ENCODE measurements around the gene TMC1. TPM values are rescaled to one million over a fixed set of nuclear protein-coding genes. Genes with fewer than 3 reads are reported as not detected.
"Not testable (repeated sequence)": the region's sequence is repeated elsewhere in the genome, so short reads cannot be mapped to it uniquely, and the experiment has no call there.

Gene TMC1
- total RNA-seq, 1 experiment from 2014 or later, result not detected

DNA sequence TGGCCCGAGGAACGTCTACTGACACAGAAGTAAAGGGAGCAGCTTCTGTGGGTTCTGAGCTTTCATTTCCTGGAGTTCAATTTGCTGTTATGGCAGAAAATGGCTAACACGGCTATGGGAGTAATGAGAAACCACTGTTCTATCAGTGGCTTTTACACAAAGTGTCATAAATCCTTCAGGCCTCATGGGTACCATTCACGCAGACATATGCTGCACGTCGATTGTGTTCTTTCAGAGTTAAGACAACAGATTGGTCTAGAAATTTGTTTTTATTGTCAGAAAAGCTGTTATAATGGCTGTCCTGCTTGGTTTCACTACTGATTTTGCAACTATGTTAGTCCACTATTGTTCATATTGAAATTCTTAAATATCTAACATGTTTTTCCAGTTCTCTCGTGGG lies 296.0 kb downstream of the TMC1 start:
- no peak for DNase-seq (ENCODE audit: low read depth)

DNA sequence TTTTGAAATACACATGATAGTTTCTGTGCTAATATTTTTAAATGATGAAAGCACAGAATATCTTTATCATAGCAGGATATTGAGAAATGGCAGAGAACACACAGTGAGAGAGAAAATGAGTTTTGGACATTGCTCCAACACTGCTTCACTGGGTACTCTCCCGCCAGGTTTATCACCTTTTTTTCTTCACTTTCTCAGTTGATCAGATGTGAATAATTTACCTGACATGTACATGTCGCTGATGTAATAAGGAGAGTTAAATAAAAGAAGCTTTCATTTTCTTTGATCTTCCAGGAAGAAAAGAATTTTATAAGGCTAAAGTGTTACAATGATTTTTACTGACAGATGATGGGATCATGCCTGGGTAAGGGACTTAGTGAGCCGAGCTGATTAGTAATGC lies 297.0 kb downstream of the TMC1 start:
- DNase-seq (ENCODE audit: low read depth), result no peak

DNA sequence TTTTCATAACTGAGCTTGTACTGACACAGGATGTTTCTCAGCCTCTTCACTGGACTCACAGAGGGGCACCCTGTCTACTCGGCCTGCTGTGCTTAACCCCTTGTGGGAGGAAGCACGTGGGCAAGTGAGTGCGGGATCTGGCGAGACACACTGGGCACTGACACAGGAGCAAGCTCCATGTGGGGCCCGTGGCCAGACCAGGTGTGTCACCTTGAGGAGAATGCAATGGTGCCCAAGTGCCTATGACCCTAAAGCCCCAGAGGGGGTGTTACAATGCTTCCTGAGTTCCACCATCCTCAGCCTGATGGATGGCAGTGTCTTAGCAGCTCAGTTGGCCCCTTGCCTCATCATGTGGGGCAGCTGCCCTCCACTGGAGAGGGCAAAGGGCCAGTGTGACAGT lies 302.6 kb downstream of the TMC1 start:
- no peak for DNase-seq (ENCODE audit: low read depth)

DNA sequence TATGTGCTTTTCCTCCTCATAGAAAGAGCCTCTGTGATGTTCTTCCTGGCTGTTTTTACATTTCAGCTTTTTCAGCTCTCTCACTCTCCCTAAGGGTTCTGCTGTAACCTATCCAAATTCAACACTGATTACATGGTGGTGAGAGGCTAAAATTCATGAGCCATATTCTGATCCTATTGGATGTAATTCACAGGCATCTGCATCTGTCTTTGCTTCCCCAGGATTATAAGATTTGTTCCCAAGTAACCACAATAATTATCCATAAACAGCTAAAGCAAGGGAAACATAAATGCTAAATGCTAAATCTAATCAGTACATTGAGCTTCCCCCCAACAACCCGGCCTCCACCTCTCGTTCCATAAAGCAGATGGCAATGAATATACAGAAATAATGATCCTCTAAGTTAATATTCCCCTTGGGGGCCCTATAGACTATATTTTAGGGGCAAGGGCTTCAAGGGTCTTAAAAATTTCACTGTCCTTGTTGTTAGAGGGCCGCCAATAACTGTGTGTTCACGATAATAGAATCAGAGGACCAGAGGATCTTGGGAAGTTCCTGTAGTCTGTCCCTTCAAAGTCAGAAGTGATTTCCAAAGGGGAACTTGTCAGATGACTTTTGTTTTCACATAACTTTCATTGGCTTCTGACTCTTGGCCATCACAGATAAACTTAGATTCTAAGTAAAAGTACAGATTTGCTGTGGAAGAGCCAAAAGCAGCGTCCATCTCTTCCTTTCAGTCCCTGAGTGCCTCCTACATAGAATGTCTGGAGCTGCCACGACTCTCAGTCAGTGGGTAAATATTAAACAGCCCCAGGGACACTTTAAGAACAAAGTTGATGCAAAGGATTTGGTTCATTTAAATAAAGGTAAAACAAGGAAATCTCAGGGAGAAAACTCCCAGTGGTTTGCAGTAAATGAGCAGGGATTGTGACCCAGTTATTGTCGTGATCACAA lies 305.9 kb downstream of the TMC1 start:
- DNase-seq (ENCODE audit: low read depth), result no peak

DNA sequence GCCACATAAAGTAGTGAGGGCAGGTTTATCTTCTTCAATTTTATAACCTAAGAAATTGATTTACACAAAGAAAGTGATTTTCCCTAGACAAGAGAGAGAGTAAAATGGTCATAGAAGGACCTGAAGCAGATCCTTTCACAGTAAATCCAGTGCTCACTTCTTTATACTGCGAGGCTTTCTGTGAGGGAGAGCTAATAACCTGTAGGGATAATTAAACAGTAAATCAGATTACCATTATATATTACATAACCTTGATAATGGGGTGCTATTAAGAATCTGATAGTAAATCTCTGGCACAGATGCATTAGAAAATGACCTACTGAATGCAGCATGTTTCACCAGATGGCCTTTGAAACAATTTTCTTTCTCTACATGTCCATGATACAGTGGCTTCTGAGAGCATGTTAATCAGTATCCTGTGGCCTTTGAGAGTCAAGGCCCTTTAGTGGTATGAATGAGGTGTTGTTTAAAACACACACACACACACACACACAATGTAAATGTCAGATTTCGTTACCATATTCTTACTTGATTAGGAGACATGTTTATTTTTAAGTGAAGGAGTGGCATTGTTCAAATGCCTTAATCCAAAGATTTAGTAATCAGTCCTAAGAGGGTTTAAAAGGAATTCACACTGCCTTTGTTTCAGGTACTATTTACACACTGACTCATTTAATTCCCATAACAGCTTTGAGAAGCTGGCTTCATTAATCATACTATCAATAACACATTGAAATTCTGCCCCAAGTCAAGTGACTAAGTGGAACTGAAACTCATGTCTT lies 306.7 kb downstream of the TMC1 start:
- DNase-seq (ENCODE audit: low read depth), result peak; percentile 29

DNA sequence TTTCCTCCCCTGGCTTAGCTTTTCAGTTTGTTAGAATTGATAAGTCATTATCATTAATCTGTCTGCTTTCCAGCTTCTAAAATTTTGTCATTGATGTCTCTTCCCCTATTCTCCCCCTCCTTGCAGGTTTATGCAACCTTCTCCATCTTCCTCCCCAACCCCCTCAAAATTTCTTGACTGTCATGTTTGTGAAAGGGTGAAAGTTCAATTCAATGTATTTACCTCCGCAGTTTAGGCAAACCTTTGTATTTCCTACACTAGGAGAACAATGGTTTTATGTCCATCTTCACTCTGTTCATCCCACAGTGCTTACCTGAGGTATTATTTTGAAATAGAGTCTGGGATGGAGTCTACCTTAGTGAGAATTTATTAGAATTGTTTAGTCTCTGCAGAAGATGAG lies 313.6 kb downstream of the TMC1 start:
- no peak for DNase-seq (ENCODE audit: low read depth)

DNA sequence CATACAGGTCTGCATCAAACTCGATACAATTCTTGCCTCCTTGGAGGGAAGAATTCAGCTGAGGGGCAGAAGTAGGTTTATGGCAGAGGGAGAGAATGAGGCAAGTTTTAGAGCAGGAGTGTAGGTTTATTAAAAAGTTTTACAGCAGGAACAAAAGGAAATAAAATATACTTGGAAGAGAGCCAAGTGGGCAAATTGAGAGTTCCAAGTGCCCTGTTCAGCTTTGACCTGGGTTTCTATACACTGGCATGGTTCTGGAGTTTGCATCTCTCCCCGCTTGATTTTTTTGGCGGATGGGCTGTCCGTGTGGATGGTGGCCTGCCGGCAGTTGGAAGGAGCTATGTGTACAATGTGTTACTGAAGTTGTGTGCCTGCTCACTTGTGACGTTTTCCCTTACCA lies 315.4 kb downstream of the TMC1 start:
- no peak for DNase-seq (ENCODE audit: low read depth)

DNA sequence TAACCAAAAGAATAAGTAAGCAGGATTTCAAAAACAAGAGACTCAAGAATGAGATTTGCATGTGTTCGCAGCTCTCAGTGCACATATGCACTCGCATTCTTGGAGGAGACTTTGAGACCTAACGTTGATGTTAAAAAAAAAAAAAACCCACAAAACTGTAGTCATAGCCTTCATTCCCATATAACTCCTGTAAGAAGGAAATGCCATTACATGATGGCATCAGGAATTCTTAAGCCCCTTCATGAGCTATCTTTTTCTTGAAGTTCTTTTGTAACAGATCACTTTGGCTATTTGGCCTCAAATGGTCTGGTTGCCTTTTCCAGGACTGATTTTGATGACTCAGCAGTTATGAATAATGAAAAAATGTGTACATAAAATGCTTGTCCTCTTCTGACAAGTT lies 317.7 kb downstream of the TMC1 start:
- DNase-seq (ENCODE audit: low read depth), result no peak

DNA sequence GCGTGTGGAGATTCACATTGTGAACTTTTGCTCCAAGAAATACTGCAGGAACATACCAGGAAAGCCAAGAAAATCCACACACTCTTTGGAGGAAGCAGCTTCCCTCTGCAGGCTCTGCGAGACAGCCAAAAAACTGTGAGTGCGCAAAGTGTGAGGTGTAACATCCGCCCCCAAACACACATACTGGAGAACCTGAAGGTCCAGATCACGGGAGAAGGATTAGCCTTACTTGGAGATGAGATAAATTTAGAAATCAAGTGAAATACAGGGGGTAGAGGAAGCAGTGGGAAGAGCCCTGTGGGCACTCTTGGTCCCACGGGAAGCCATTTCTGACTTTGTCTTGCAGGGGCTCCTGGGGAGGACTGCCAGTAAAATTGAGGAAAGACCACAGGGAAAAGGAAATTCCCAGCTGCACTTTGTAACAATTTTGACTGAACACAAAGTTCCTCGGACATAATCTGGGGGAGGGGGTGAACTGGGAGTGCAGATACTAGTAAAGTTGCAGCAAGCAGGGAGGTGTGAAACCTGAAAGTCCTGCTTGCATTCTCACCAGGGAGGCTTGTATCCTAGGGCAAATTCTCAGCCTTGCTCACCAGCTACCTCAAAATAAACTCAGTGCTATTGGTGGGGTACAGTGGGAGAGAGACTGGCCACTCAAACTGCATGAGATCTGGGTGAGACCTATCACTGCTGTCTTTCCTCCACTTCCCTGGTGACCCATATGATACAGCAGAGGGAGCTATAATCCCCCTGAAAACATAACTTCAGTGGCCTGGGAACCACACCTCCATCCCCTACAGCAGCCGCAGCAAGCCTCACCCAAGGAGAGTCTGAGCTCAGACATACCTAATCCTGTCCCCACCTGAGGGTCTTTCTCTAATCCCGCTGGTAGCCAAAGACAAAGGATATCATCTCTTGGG lies 322.4 kb downstream of the TMC1 start:
- DNase-seq (ENCODE audit: low read depth), result no peak

DNA sequence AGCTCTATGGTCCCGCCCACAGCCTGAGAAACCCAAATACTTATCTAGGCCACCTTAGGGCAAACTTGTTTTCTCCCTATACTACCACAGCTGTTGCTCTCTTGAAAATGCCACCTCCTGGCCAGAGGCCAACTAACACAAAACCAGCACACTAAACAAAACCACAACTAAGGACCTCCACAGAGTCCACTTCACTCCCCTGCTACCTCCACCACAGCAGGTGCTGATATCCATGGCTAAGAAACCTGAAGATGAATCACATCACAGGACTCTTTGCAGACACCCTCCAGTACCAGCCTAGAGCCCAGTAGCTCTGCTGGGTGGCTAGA lies 323.0 kb downstream of the TMC1 start:
- no peak for DNase-seq (ENCODE audit: low read depth)

DNA sequence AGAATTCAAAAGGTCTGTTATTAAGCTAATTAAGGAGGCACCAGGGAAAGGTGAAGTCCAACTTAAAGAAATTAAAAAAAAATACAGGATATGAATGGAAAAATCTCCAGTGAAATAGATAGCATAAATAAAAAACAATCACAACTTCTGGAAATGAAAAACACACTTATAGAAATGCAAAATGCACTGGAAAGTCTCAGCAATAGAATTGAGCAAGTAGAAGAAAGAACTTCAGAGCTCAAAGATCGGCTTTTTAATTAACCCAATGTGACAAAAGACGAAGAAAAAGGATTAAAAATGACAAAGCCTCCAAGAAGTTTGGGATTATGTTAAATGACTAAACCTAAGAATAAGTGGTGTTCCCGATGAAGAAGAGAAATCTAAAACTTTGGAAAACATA lies 323.6 kb downstream of the TMC1 start:
- not testable (repeated sequence) for DNase-seq (ENCODE audit: low read depth)

DNA sequence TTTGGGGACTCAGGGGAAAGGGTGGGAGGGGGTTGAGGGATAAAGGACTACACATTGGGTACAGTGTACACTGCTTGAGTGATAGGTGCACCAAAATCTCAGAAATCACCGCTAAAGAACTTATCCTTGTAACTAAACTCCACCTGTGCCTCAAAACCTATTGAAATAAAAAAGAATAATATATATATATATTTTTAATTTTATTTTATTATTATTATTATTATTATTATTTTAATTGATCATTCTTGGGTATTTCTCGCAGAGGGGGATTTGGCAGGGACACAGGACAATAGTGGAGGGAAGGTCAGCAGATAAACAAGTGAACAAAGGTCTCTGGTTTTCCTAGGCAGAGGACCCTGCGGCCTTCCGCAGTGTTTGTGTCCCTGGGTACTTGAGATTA lies 328.8 kb downstream of the TMC1 start:
- not testable (repeated sequence) for DNase-seq (ENCODE audit: low read depth)

DNA sequence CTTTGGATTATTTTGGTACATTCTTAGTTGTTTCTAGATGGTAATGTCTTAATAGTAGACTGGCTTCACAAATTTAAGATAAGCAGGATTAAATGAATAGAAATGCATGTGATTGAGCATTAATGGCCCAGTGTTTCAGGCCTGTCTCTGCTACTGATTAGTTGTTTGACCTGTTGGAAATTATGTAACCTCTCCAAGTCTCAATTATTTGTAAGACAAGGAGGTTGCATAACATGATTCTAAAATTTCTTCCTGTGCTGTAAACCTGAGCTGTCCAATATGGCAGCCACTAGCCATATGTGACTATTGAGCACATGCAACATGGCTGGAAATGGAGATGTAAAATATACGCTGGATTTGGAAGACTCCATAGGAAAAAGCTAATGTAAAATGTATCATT lies 333.9 kb downstream of the TMC1 start:
- no peak for DNase-seq (ENCODE audit: low read depth)

DNA sequence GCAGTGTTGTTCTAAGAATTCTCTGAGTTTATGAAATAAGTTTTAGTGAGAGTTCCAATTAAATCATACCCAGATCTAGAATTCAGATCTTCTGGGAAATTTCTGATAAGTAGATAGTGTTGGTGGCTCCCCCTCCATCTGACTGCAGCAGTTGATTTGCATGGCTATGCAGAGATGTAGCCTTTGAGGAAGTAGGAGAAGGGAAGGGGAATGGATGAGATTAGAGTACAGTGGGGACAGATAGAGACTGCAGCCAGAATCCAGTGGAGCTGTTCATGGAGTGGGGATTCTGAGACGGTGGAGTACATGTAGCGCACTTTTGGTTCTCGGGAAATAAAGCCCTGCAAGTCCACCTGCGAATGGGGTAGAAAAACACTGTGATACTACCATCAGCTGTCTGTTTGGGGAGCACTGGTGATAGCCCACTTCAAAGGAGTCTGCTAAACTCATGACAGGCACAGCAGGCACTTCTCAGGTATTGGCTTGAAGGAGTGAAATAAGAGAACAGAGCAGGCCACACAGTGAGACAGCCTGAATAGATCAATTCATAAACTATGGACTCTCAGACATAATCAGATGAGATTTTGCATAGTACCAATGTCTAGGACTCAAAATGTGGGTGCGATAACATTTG lies 334.6 kb downstream of the TMC1 start:
- no peak for DNase-seq (ENCODE audit: low read depth)

DNA sequence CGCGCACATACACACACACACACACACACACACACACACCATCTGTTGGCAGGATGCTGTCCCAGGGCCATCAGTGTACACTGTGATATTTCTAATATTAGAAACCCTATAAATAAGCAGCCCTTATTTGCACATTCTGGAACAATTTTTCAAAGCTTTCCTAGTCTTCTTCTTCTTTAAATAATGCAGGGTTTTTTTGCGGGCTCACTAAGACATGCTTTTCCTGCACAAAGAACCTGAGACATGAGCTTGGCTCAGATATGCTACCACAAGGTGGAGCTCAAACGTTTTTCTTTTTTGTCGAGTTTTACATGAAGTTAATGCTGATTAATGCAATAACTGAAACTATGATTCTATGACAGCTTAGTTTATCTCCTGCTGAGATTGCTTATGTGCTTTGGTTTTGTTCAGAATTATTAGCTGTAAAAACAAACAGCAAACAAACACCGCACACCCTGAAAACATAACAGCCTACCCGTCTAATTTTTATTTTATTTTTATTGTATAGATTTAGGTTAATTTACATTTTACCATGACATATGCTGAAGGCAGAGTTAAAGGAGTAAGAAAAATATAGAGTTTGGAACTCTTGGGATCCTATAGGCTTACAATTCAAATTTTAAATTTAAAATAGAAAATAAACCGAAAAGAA lies 335.7 kb downstream of the TMC1 start:
- DNase-seq (ENCODE audit: low read depth), result peak; percentile 50

DNA sequence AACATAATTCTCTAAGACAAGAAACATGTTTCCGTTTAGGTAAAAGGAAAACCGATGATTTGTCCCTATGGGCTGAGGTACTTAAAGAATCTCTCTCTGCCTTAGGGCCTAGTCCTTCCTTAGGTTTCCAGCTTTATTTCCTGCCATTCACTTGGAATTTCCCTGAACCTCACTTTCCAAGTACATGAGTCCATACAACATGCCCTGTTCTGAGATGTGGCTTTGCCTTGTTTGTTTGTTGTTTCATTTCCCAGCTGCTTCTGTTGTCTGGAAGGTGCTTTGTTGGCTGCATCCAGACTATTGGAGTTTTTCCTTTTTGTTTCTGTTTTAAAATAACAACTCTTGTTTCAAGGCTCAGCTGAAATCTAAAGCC lies 336.2 kb downstream of the TMC1 start:
- no peak for DNase-seq (ENCODE audit: low read depth)

DNA sequence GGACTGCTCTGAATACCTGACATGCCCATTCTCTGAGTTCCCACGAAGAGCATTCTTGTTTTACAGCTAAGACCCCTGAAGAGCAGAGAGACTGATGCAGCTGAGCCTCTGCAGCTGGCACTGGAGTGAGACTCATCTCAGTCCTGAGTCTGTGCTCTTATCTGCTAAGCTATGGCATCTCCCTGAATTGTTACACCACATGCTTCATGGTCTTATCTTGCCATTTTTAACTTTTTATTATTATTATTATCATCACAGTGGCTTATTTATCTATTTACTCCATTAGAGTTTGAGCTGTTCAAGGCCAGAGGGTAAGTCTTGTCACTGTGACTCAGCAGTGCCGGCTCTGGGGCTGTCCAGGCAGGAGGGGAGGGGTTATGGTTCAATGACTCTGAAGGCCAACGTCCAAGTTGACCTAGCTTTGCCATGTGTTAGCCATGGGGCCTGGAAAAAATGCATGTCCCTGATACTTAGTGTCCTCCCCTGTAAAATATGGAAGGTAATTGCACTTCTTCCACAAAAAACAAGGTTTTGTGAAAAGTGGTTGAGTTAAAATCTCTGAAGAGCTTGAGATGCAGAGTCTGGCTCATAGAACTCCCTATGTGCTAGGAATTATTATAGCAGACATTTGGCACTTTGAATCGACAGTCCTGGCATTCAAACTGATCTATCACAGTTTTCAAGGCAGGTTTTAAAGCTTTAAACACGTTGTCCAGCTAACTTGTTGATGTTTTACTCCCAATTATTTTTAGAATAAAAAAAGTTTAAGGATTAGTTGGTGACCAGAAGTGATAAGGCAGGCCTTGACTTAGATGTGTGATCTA lies 336.9 kb downstream of the TMC1 start:
- DNase-seq (ENCODE audit: low read depth), result no peak

DNA sequence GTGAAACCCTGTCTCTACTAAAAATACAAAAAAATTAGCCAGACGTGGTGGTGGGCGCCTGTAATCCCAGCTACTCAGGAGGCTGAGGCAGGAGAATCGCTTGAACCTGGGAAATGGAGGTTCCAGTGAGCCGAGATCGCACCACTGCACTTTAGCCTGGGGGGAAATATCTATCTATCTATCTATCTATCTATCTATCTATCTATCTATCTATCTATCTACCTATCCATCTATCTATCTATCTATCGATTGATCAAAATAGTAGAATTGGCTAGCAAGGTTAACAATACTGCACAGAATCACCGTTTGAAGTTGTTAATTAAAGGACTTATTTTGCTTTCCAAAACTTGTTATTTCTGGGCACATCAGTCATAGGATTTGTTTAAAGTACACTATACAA lies 341.4 kb downstream of the TMC1 start:
- DNase-seq (ENCODE audit: low read depth), result not testable (repeated sequence)

DNA sequence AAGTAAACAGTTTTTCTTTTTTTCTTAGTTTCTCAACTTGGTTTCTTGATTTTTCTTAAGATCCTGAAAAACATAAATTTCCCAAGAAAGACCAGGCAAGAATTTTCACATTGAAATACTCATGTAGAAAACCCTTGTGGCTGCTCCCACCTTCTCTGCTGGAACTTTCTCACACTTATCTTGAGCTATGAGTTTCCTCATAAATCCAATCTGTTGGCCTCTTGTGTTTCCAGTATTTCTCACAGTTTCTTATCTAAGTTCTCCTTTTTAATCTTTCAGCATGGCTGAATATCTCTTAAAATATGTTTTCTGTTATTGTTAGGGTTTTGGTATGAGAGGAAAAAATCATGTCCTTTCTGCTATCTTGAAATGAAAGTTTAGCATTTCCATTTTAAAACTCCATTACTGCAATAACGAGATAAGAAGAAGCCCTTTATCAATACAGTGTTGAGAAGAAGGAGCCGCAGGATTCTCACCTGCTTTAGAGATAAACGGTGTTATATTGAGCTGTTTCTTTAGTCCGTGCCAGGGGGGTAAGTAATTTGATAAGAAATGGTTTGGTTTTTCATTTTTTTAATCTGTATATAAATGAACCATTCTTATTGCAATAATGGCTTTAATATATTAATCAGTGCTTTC lies 342.2 kb downstream of the TMC1 start:
- DNase-seq (ENCODE audit: low read depth), result no peak

DNA sequence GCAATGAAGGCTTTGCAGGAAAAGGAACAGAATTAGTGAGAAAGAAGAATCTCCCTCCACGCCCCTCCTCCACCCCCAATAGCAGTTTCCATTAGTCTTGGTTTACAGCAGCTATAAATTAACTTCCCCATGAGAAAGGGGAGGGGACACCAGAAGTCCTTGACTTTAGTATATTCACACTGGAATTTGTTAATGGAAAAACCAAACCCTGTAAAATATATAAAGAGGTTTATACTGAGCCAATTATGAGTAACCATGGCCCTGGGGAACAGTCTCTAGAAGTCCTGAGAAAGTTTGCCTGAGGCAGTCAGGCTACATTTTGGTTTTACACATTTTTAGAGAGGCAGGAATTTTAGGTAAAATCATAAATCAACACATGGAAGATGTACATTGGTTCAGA lies 342.9 kb downstream of the TMC1 start:
- no peak for DNase-seq (ENCODE audit: low read depth)

Data from Daoy (cell line).